Measurements from ENCODE around the gene GALNTL6.

GALNTL6 gene

DNA sequence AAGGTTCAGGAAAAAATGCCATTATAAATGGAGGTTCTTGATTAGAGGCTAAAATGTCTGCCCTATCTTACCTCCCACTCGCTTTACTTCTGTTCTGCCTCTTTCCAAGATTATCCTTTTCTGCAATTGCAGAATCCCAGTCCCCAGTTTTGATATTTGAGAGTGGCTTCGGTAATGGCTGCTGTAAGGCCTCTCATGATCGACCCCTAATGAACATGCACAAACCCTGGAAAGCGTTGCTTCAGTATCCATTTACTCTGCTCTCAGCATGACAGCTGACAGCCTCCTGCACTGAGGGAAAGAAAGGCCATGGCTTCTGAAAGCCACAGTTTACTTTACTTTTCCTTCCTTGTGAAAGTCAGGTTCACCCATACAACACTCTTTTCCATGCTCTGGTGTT, 1030.0 kb downstream of the GALNTL6 start:
- TF ChIP-seq, protein P1, sequence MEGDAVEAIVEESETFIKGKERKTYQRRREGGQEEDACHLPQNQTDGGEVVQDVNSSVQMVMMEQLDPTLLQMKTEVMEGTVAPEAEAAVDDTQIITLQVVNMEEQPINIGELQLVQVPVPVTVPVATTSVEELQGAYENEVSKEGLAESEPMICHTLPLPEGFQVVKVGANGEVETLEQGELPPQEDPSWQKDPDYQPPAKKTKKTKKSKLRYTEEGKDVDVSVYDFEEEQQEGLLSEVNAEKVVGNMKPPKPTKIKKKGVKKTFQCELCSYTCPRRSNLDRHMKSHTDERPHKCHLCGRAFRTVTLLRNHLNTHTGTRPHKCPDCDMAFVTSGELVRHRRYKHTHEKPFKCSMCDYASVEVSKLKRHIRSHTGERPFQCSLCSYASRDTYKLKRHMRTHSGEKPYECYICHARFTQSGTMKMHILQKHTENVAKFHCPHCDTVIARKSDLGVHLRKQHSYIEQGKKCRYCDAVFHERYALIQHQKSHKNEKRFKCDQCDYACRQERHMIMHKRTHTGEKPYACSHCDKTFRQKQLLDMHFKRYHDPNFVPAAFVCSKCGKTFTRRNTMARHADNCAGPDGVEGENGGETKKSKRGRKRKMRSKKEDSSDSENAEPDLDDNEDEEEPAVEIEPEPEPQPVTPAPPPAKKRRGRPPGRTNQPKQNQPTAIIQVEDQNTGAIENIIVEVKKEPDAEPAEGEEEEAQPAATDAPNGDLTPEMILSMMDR (IDR thresholded peaks at IDR 0.05; ENCODE audit: low read depth, low read length), result no peak
- no peak for DNase-seq (ENCODE audit: low read depth in 2 of 2)
- no peak overlapping the region for H3K4me3 ChIP-seq (replicated peaks in 1 of 2; ENCODE audit: low read depth in 2 of 2, low read length in 2 of 2)

GRCh38 chr4:172844556-172844955, 1031.4 kb downstream of the GALNTL6 start:
- no peak overlapping the region for H3K4me3 ChIP-seq (replicated peaks in 1 of 2; ENCODE audit: low read depth in 2 of 2, low read length in 2 of 2)
- no peak for DNase-seq (ENCODE audit: low read depth in 2 of 2)
- TF ChIP-seq, protein P1 (IDR thresholded peaks at IDR 0.05; ENCODE audit: low read depth, low read length), result no peak

- no peak overlapping the region for H3K4me3 ChIP-seq (replicated peaks in 1 of 2; ENCODE audit: low read depth in 2 of 2, low read length in 2 of 2)
- TF ChIP-seq, protein P1 (IDR thresholded peaks at IDR 0.05; ENCODE audit: low read depth, low read length), result no peak
- DNase-seq (ENCODE audit: low read depth in 2 of 2), result no peak
Measured at GRCh38 chr4:172845281-172845680, 1032.1 kb downstream of the GALNTL6 start.

DNA sequence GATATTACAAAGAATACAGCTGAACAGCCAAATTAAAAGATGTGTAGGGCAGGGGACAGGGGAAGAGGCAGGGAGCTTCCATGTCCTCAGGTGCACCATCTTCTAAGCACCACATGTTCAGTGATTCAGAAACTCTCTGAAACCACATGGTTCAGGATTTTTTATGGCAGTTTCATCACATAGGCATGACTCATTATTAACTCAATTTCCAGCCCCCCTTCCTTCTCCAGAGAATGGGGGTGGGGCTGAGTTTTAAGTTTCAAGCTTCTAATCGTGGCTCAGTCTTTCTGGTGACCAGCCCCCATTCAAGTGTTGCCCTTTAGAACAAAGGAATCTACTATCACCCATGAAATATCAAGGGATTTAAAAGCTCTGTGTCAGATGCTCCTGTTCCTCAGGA, 1037.6 kb downstream of the GALNTL6 start:
- H3K4me3 ChIP-seq (replicated peaks in 1 of 2; ENCODE audit: low read depth in 2 of 2, low read length in 2 of 2), result no peak overlapping the region
- peak; percentile 73 to 87 for DNase-seq (ENCODE audit: low read depth in 2 of 2)
- TF ChIP-seq, protein P1 (IDR thresholded peaks at IDR 0.05; ENCODE audit: low read depth, low read length), result no peak

GRCh38 chr4:172851534-172851933, 1038.3 kb downstream of the GALNTL6 start:
- peak; percentile 20 to 22 for DNase-seq (ENCODE audit: low read depth in 2 of 2)
- TF ChIP-seq, protein P1 (IDR thresholded peaks at IDR 0.05; ENCODE audit: low read depth, low read length), result no peak
- no peak overlapping the region for H3K4me3 ChIP-seq (replicated peaks in 1 of 2; ENCODE audit: low read depth in 2 of 2, low read length in 2 of 2)

DNA sequence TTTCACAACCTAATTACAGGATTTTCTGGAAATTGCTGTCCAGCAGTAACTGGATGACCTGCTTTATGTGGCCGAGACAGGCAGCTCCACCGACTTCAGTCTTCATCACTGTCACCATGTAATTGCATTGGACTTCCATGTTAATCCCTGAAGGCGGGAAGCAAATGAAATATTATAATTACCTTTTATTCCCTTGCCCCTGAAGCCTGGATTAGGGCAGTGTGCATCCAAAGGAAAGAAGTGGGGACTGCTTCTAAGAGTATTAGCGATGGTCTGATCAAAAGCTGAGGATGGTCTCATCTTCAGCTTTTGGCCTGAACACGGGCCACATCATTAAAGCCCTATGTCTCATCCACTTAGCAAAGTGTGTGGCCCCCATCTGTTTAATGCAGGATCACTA, 1043.8 kb downstream of the GALNTL6 start:
- DNase-seq (ENCODE audit: low read depth in 2 of 2), result no peak
- no peak overlapping the region for H3K4me3 ChIP-seq (replicated peaks in 1 of 2; ENCODE audit: low read depth in 2 of 2, low read length in 2 of 2)
- TF ChIP-seq, protein P1 (IDR thresholded peaks at IDR 0.05; ENCODE audit: low read depth, low read length), result no peak

GRCh38 chr4:172858731-172859230, 1045.6 kb downstream of the GALNTL6 start:
- no peak overlapping the region for H3K4me3 ChIP-seq (replicated peaks in 1 of 2; ENCODE audit: low read depth in 2 of 2, low read length in 2 of 2)
- DNase-seq (ENCODE audit: low read depth in 2 of 2), result peak; percentile 2 to 19
- TF ChIP-seq, protein P1 (IDR thresholded peaks at IDR 0.05; ENCODE audit: low read depth, low read length), result no peak

Measured in cardiac fibroblast (primary cell).